NCI-H1092 (cell line): ENCODE data around the gene HAL.

Source experiments
- DNase-seq: peaks from one replicate; lab custom pipeline; 2025; lab: John Stamatoyannopoulos, UW

HAL gene

GRCh38 chr12:95996034-95996658, at the start of gene HAL:
HAL (minus strand) TSS chr12:95996344; CDS start chr12:95995910, 434 bp downstream.
- DNase-seq = no peak

GRCh38 chr12:96045566-96045965, 49.4 kb upstream of the HAL start:
- DNase-seq = no peak

- DNase-seq = no peak
Measured at GRCh38 chr12:96044943-96045290, 48.8 kb upstream of the HAL start.

GRCh38 chr12:96044017-96044942, 48.1 kb upstream of the HAL start:
- DNase-seq = no peak

GRCh38 chr12:96041181-96041580, 45.0 kb upstream of the HAL start:
- DNase-seq = no peak

- no peak for DNase-seq
Measured at GRCh38 chr12:96040305-96041133, 44.4 kb upstream of the HAL start.

GRCh38 chr12:96039516-96039915, 43.4 kb upstream of the HAL start:
- no peak for DNase-seq

GRCh38 chr12:96036765-96037455, 40.8 kb upstream of the HAL start:
- no peak for DNase-seq

- DNase-seq = peak; percentile 97
Measured at GRCh38 chr12:96035283-96036236, 39.4 kb upstream of the HAL start, which contains the start of gene LTA4H. LTA4H (minus strand) TSS chr12:96035587; CDS start chr12:96035519, 68 bp downstream.

- no peak for DNase-seq
Measured at GRCh38 chr12:96034621-96035282, 38.6 kb upstream of the HAL start.

GRCh38 chr12:96033549-96034389, 37.6 kb upstream of the HAL start:
- no peak for DNase-seq

GRCh38 chr12:96029826-96030225, 33.7 kb upstream of the HAL start:
- no peak for DNase-seq

GRCh38 chr12:96028538-96028937, 32.4 kb upstream of the HAL start:
- no peak for DNase-seq

- no peak for DNase-seq
Measured at GRCh38 chr12:96026331-96026730, 30.2 kb upstream of the HAL start.

GRCh38 chr12:96025518-96025917, 29.4 kb upstream of the HAL start:
- DNase-seq = no peak

GRCh38 chr12:96020314-96021003, 24.3 kb upstream of the HAL start:
- DNase-seq = no peak

- DNase-seq = no peak
Measured at GRCh38 chr12:96015672-96016071, 19.5 kb upstream of the HAL start.

- no peak for DNase-seq
Measured at GRCh38 chr12:96014943-96015599, 18.9 kb upstream of the HAL start.
